ENCODE measurements around the gene EDDM3A. TPM values are rescaled to one million over a fixed set of nuclear protein-coding genes. Genes with fewer than 3 reads are reported as not detected.

Gene EDDM3A
- total and polyA plus RNA-seq, 2 of the 4 experiments (the other 2 are of a cell fraction) = not detected

- H2AK5ac ChIP-seq (ENCODE audit: low read depth, low read length) = no peak overlapping the region
- H4K91ac ChIP-seq (ENCODE audit: insufficient read depth, low read depth, low read length) = no peak overlapping the region
- no TSS peak for BruUV-seq (replicated peaks)
- H3K27ac ChIP-seq (ENCODE audit: insufficient read depth, low read length) = no peak overlapping the region
- H4K20me1 ChIP-seq (ENCODE audit: insufficient read depth, low read length) = no peaks in the 10 kb centered on the region
- H3K9me1 ChIP-seq (ENCODE audit: insufficient read depth, low read length) = no peaks in the 10 kb centered on the region
- H3K18ac ChIP-seq (ENCODE audit: low read depth, low read length) = no peak overlapping the region
- dilution Hi-C loops (cut with HindIII; ENCODE audit: low sequenced_read_pairs, unreplicated experiment) (no loop called here), intact Hi-C loops (cut with micrococcal nuclease) (no loop called here), in situ Hi-C loops (cut with MboI; ENCODE audit: low sequenced_read_pairs) (no loop called here)
- H3K4me3 ChIP-seq (ENCODE audit: insufficient read depth, low read depth, low read length) = no peak overlapping the region
- H3K9me3 ChIP-seq (ENCODE audit: control insufficient read depth, insufficient read depth, low read length) = no peaks in the 10 kb centered on the region
- no peaks in the 10 kb centered on the region for H3K4me1 ChIP-seq (ENCODE audit: control insufficient read depth, insufficient read depth, low read length)
- H2AFZ ChIP-seq (replicated peaks; ENCODE audit: low read length, poor library complexity) = no peak overlapping the region
- H3K4ac ChIP-seq (ENCODE audit: low read depth, low read length) = no peak overlapping the region
- no peak overlapping the region for H3K56ac ChIP-seq (ENCODE audit: extremely low read depth, insufficient read depth, low read length)
- POLR2A ChIA-PET (ENCODE audit: unreplicated experiment) = no interaction called here
- DNase-seq (no peak), ATAC-seq (ENCODE audit: low read depth) (no peak)
- H3K14ac ChIP-seq (replicated peaks; ENCODE audit: low read depth, low read length) = no peak overlapping the region
- no peaks in the 10 kb centered on the region for H3K36me3 ChIP-seq (ENCODE audit: control insufficient read depth, insufficient read depth, low read length)
- H2AK9ac ChIP-seq (replicated peaks; ENCODE audit: low read depth, low read length, poor library complexity) = no peak overlapping the region
- H2BK15ac ChIP-seq (ENCODE audit: low read depth, low read length) = no peak overlapping the region
- TF ChIP-seq ELK1 (IDR thresholded peaks at IDR 0.05; ENCODE audit: borderline replicate concordance, low read depth, low read length) (no peak), RAD21 (IDR thresholded peaks at IDR 0.05; ENCODE audit: low read length) (no peak), CHD1 (IDR thresholded peaks at IDR 0.05; ENCODE audit: low read depth, low read length) (no peak), POLR2A (IDR thresholded peaks at IDR 0.05; ENCODE audit: low read depth, low read length) (no peak), MAZ (IDR thresholded peaks at IDR 0.05; ENCODE audit: borderline replicate concordance, low read depth, low read length) (no peak), RFX5 (IDR thresholded peaks at IDR 0.05; ENCODE audit: low read depth, low read length) (no peak), MAFK (IDR thresholded peaks at IDR 0.05; ENCODE audit: low read depth, low read length) (no peak), CTCF (conservative IDR thresholded peaks at IDR 0.05; ENCODE audit: low read depth, low read length) (no peak), NFE2L2 (IDR thresholded peaks at IDR 0.05; ENCODE audit: low read depth, low read length) (no peak), CEBPB (IDR thresholded peaks at IDR 0.05; ENCODE audit: low read depth, low read length) (no peak), USF2 (IDR thresholded peaks at IDR 0.05; ENCODE audit: low read depth, low read length) (no peak), BHLHE40 (IDR thresholded peaks at IDR 0.05; ENCODE audit: low read depth, low read length) (no peak), RCOR1 (IDR thresholded peaks at IDR 0.05; ENCODE audit: insufficient replicate concordance, low read length) (no peak)
- 20% methylated on average over 1 of the region's 7 CpGs; no CpG with 5 or more reads in 1 of the 2 experiments for WGBS, 2 experiments (ENCODE audit: extremely low coverage in 2 of 2, insufficient read length in 1 of 2)
- no peaks in the 10 kb centered on the region for H3K79me1 ChIP-seq (ENCODE audit: low read depth in 1 of 2, low read length in 2 of 2)
- CTCF ChIA-PET = no interaction called here
- no peaks in the 10 kb centered on the region for H3K27me3 ChIP-seq (ENCODE audit: control insufficient read depth, insufficient read depth, low read length)
- no peak overlapping the region for H4K5ac ChIP-seq (ENCODE audit: low read depth, low read length)
- H2BK20ac ChIP-seq (ENCODE audit: low read depth, low read length) = no peak overlapping the region
- H4K8ac ChIP-seq (ENCODE audit: low read depth in 2 of 2, low read length in 2 of 2) = no peak overlapping the region
- no peak overlapping the region for H3K4me2 ChIP-seq (ENCODE audit: low read depth, low read length)
- H2BK5ac ChIP-seq (ENCODE audit: low read depth, low read length, poor library complexity, severe bottlenecking) = no peak overlapping the region
- H3K9ac ChIP-seq (ENCODE audit: low read depth, low read length) = no peak overlapping the region
- H3K23ac ChIP-seq (ENCODE audit: low read depth, low read length) = no peak overlapping the region
- no peak overlapping the region for H2BK120ac ChIP-seq (ENCODE audit: low read depth, low read length)
These were observed 45.5 kb downstream of the EDDM3A start for GRCh38 chr14:20791187-20791586.

Measured in IMR-90 (cell line).